Measurements from ENCODE around the gene ECI1.

Gene ECI1

DNA sequence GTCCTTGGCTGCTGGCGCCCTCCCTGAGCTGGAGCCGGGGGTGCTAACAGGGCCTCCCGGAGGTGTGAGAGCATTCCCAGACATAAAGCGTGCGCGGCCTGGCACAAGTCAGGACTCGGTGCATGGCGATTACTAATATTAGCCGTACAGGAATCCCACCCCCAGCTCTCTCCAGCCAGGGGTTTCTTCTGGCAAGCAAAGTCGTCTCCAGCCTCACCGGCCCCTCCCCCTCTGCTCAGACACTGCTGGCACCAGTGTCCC lies 60.0 kb downstream of the ECI1 start:
- DNase-seq, result no peak

DNA sequence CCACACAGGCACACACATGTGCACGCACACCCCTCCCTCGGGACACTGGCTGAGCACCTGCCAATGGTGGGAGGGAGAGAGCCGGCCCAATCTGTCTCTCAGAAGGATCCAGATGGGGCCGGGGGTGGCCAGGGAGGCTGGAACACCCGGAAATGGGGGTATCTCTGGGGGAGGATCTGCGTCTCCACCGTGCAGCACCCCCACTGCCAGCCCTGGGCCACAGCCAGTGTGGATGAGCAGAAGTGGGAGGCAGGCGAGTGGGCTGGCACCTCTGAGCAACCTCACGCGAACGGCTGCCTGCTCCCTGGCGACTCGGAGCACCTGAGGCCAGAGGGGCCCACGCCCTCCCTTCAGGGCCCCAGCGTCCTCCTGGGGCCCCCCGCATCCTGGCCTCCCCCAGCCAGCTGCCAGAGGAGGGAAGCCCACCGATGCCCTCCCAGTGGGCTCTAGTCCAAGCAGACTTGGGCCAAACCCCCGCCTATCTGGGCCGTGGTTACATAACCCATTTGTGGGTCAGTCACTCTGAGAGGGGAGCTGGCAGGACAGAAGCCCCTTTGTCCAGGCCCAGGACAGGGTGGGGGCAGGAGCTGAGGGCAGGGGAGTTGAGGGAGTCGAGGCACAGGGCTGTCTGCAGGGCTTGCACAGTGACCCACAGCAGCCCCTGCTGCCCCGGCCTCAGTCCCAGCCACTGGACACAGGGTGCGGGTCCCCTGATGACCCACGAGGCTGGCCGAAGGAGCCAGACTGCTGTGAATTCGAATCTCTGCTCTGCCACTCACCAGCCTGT lies 60.5 kb downstream of the ECI1 start:
- no peak for DNase-seq

DNA sequence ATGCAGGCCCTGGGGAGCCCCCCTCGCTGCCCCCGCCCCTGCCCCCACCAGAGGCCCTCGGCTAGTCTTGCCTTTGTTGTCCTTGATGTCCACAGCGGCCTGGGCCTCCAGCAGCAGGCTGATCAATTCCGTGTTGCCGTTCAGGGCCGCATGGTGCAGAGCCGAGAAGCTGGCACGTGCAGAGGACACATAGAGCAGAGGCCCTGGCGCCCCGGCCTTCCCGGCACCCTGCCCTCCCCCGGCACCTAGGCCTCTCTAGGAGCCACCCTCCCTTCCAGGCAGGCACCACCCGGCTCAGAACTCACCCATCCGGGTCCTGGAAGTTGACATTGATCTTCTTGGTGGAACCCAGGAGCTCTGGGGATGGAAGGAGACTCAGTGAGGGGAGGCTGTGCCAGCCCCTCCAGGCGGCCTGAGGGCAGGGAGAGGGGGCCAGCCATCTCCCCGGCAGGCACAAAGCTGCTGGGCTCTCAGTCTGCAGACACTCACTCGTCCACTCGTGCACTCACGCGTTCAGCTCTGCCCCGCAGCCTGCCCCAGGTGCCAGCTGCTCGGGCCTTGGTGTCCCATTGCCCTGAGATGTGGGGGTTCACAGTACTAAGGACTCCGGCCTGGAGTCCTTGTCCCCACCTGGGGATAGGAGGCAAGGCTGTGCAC lies 61.3 kb downstream of the ECI1 start:
- no peak for DNase-seq

Data from activated CD8-positive, alpha-beta memory T cell treated with anti-CD3 and anti-CD28 coated beads for 24 hours (primary cell).